ENCODE measurements around the gene SPACA4.

The SPACA4 gene

GRCh38 chr19:48632692-48633147, 26.2 kb downstream of the SPACA4 start:
- no peak for DNase-seq
- no peaks in the 10 kb centered on the region for H3K36me3 ChIP-seq (replicated peaks)
- in situ Hi-C loops (cut with HindIII; ENCODE audit: low pct_ligation_motif_present, low sequenced_read_pairs): no loop called here
- no peak overlapping the region for H3K4me3 ChIP-seq (ENCODE audit: low read depth, low read length)
- H3K27me3 ChIP-seq (replicated peaks): no peaks in the 10 kb centered on the region
- H3K27ac ChIP-seq: no peak overlapping the region
- no peak for TF ChIP-seq CTCF (IDR thresholded peaks at IDR 0.05; ENCODE audit: low read depth, low read length, missing control alignments)

- Histone ChIP-seq H3K36me3 (replicated peaks) (no peaks in the 10 kb centered on the region), H3K4me3 (ENCODE audit: low read depth, low read length) (no peak overlapping the region), H3K27me3 (replicated peaks) (no peaks in the 10 kb centered on the region), H3K27ac (no peak overlapping the region)
- in situ Hi-C loops (cut with HindIII; ENCODE audit: low pct_ligation_motif_present, low sequenced_read_pairs): no loop called here
- TF ChIP-seq CTCF (IDR thresholded peaks at IDR 0.05; ENCODE audit: low read depth, low read length, missing control alignments): no peak
- no peak for DNase-seq
Observed at GRCh38 chr19:48633148-48634035, 26.9 kb downstream of the SPACA4 start.

GRCh38 chr19:48634036-48634342, 27.4 kb downstream of the SPACA4 start:
- no peak for DNase-seq
- in situ Hi-C loops (cut with HindIII; ENCODE audit: low pct_ligation_motif_present, low sequenced_read_pairs): no loop called here
- H3K36me3 ChIP-seq (replicated peaks): no peaks in the 10 kb centered on the region
- H3K4me3 ChIP-seq (ENCODE audit: low read depth, low read length): no peak overlapping the region
- H3K27me3 ChIP-seq (replicated peaks): no peaks in the 10 kb centered on the region
- no peak overlapping the region for H3K27ac ChIP-seq
- TF ChIP-seq CTCF (IDR thresholded peaks at IDR 0.05; ENCODE audit: low read depth, low read length, missing control alignments): no peak

GRCh38 chr19:48634424-48635262, 28.1 kb downstream of the SPACA4 start:
- TF ChIP-seq CTCF (IDR thresholded peaks at IDR 0.05; ENCODE audit: low read depth, low read length, missing control alignments): no peak
- in situ Hi-C loops (cut with HindIII; ENCODE audit: low pct_ligation_motif_present, low sequenced_read_pairs): no loop called here
- Histone ChIP-seq H3K4me3 (ENCODE audit: low read depth, low read length) (peak overlapping the region; percentile 16), H3K27me3 (replicated peaks) (no peaks in the 10 kb centered on the region), H3K36me3 (replicated peaks) (no peaks in the 10 kb centered on the region), H3K27ac (no peak overlapping the region)
- peak; percentile 86 for DNase-seq

GRCh38 chr19:48635263-48635965, 28.9 kb downstream of the SPACA4 start:
- H3K36me3 ChIP-seq (replicated peaks): no peaks in the 10 kb centered on the region
- no peak overlapping the region for H3K27ac ChIP-seq
- no peaks in the 10 kb centered on the region for H3K27me3 ChIP-seq (replicated peaks)
- no peak for TF ChIP-seq CTCF (IDR thresholded peaks at IDR 0.05; ENCODE audit: low read depth, low read length, missing control alignments)
- peak overlapping the region; percentile 17 for H3K4me3 ChIP-seq (ENCODE audit: low read depth, low read length)
- in situ Hi-C loops (cut with HindIII; ENCODE audit: low pct_ligation_motif_present, low sequenced_read_pairs): no loop called here
- no peak for DNase-seq
